Liver (tissue), 9 donors: ENCODE measurements around the gene CDKN2B-AS1. TPM values are rescaled to one million over a fixed set of nuclear protein-coding genes. Genes with fewer than 3 reads are reported as not detected.

ENCODE experiments used
- DNase-seq: peaks from one replicate; pipeline ENCODE4 v3.0.0-alpha.2; 2017; ENCODE audit warnings: low spot score
- H3K27ac ChIP-seq, 2 donors: one replicate each; pipeline ENCODE4 v1.7.0; 2013; ENCODE audit warnings: inconsistent platforms in 2 of 2, low read length in 2 of 2, control low read depth in 1 of 2, low read depth in 1 of 2, mild to moderate bottlenecking in 1 of 2
- H3K27me3 ChIP-seq, 4 donors: one replicate each; pipeline versions ENCODE4 v1.6.1 to v1.7.0; 2013; ENCODE audit warnings: low read length in 3 of 4, inconsistent platforms in 1 of 4, mild to moderate bottlenecking in 1 of 4, moderate library complexity in 1 of 4; ENCODE audit not compliant: control insufficient read depth in 4 of 4, insufficient read depth in 4 of 4
- H3K36me3 ChIP-seq, 4 donors: one replicate each; pipeline versions ENCODE4 v1.6.1 to v1.7.0; 2013; ENCODE audit warnings: low read length in 3 of 4, mild to moderate bottlenecking in 3 of 4, low read depth in 1 of 4, moderate library complexity in 1 of 4; ENCODE audit not compliant: control insufficient read depth in 4 of 4, insufficient read depth in 3 of 4
- H3K4me1 ChIP-seq, 4 donors: one replicate each; pipeline versions ENCODE4 v1.6.1 to v1.7.0; 2013; ENCODE audit warnings: low read length in 3 of 4, mild to moderate bottlenecking in 3 of 4, moderate library complexity in 1 of 4; ENCODE audit not compliant: control insufficient read depth in 4 of 4, insufficient read depth in 4 of 4
- H3K4me3 ChIP-seq, 3 donors: one replicate each; pipeline versions ENCODE4 v1.6.1 to v1.7.0; 2013; ENCODE audit warnings: low read length in 3 of 3, control low read depth in 1 of 3, low read depth in 1 of 3, mild to moderate bottlenecking in 1 of 3
- H3K9ac ChIP-seq, 2 donors: one replicate each; pipeline ENCODE4 v1.7.0; 2013; ENCODE audit warnings: low read length in 2 of 2, mild to moderate bottlenecking in 2 of 2, moderate library complexity in 2 of 2, control low read depth in 1 of 2, low read depth in 1 of 2
- H3K9me3 ChIP-seq, 4 donors: one replicate each; pipeline versions ENCODE4 v1.6.1 to v1.7.0; 2013; ENCODE audit warnings: low read length in 3 of 4; ENCODE audit not compliant: control insufficient read depth in 4 of 4
- CTCF ChIP-seq: fragments of 150-350 bp; IDR thresholded peaks from 2 replicates; pipeline ENCODE4 v1.5.1; 2017; ENCODE audit warnings: improper control_type of control experiment, low read depth, low read length; ENCODE audit not compliant: missing input control
- EGR1 ChIP-seq, 2 donors: IDR thresholded peaks; 2 replicates each; pipeline ENCODE4 v1.6.1; 2016 to 2018; ENCODE audit warnings: antibody characterized with exemption in 2 of 2, low read depth in 2 of 2
- FOXA1 ChIP-seq: IDR thresholded peaks from 2 replicates; pipeline ENCODE4 v1.6.1; 2016; ENCODE audit warnings: antibody characterized with exemption
- FOXA2 ChIP-seq: IDR thresholded peaks from 2 replicates; pipeline ENCODE4 v1.6.1; 2016; ENCODE audit warnings: antibody characterized with exemption
- HNF4A ChIP-seq, 2 donors: conservative IDR thresholded peaks; 2 replicates each; pipeline ENCODE4 v1.6.1; 2016; ENCODE audit warnings: antibody characterized with exemption in 2 of 2, mild to moderate bottlenecking in 2 of 2
- MAX ChIP-seq: IDR thresholded peaks from 2 replicates; pipeline ENCODE4 v1.6.1; 2016; ENCODE audit warnings: antibody characterized with exemption
- NR2F2 ChIP-seq: IDR thresholded peaks from 2 replicates; pipeline ENCODE4 v1.6.1; 2016; ENCODE audit warnings: antibody characterized with exemption
- REST ChIP-seq: IDR thresholded peaks from 2 replicates; pipeline ENCODE4 v1.6.1; 2016; ENCODE audit warnings: antibody characterized with exemption, mild to moderate bottlenecking
- RXRA ChIP-seq, 2 donors: IDR thresholded peaks; 2 replicates each; pipeline ENCODE4 v1.6.1; 2017 to 2018; ENCODE audit warnings: antibody characterized with exemption in 2 of 2, mild to moderate bottlenecking in 1 of 2
- SP1 ChIP-seq: IDR thresholded peaks from 2 replicates; pipeline ENCODE4 v1.6.1; 2018; ENCODE audit warnings: antibody characterized with exemption, mild to moderate bottlenecking
- TAF1 ChIP-seq: conservative IDR thresholded peaks from 2 replicates; pipeline ENCODE4 v1.6.1; 2016; ENCODE audit warnings: antibody characterized with exemption, mild to moderate bottlenecking
- YY1 ChIP-seq: IDR thresholded peaks from 2 replicates; pipeline ENCODE4 v1.6.1; 2016; ENCODE audit warnings: antibody characterized with exemption, mild to moderate bottlenecking
- ZBTB33 ChIP-seq: IDR thresholded peaks from 2 replicates; pipeline ENCODE4 v1.6.1; 2016; ENCODE audit warnings: antibody characterized with exemption
- WGBS: extraction: QIAGEN DNeasy Blood & Tissue Kit; methylation state at CpG from one replicate; pipeline ENCODE4 v1.1.7; 2013; 5-methylcytosine and 5-hydroxymethylcytosine counted together
- polyA plus RNA-seq, 2 donors: library from polyadenylated mRNA; stranded (reverse) in 1 of 2; unstranded in 1 of 2; fragments of 200-250 nt in 1 of 2; fragments of >200 nt in 1 of 2; fragmentation: Nextera tagmentation in 1 of 2; extraction: Ambion mirVana in 1 of 2; gene quantifications; one replicate each; pipeline versions ENCODE4 v1.2.1 to v1.2.3, GENCODE V29; 2013 to 2015
- total RNA-seq, 2 donors: library from RNA; depleted of rRNA; stranded (reverse); fragments of >200 nt; gene quantifications; one replicate each; pipeline ENCODE4 v1.2.3, GENCODE V29; 2014
- donor health status: healthy.
- donor health status: healthy.
- donor health status: healthy.
- donor health status: healthy.
- donor health status: healthy.

Gene CDKN2B-AS1
- total and polyA plus RNA-seq, 4 donors, result 0.08 to 0.42 TPM; not detected in 2

GRCh38 chr9:22054076-22054475 is 59.5 kb downstream of the CDKN2B-AS1 start:
- Histone ChIP-seq H3K36me3 (no peaks in the 10 kb centered on the region), H3K4me1 (no peaks in the 10 kb centered on the region), H3K9ac (no peak overlapping the region), H3K27ac (no peak overlapping the region), H3K4me3 (no peak overlapping the region), H3K27me3 (no peaks in the 10 kb centered on the region), H3K9me3 (no peaks in the 10 kb centered on the region)
- TF ChIP-seq ZBTB33, result no peak
- TF ChIP-seq NR2F2, result no peak
- TF ChIP-seq HNF4A (conservative IDR thresholded peaks at IDR 0.05), result no peak
- no peak for TF ChIP-seq TAF1
- TF ChIP-seq MAX, result no peak
- no peak for TF ChIP-seq SP1
- TF ChIP-seq FOXA2, result no peak
- TF ChIP-seq EGR1 (IDR thresholded peaks at IDR 0.05; ENCODE audit: low read depth in 2 of 2), result no peak
- no peak for TF ChIP-seq RXRA (IDR thresholded peaks at IDR 0.05)
- WGBS, result 96% methylated on average over 3 of the region's 3 CpGs
- no peak for DNase-seq

GRCh38 chr9:22054529-22054928 is 59.9 kb downstream of the CDKN2B-AS1 start:
- DNase-seq, result no peak
- H3K27me3 ChIP-seq, result no peaks in the 10 kb centered on the region
- H3K4me1 ChIP-seq, result no peaks in the 10 kb centered on the region
- H3K9ac ChIP-seq, result no peak overlapping the region
- H3K9me3 ChIP-seq, result no peaks in the 10 kb centered on the region
- H3K27ac ChIP-seq, result no peak overlapping the region
- TF ChIP-seq RXRA (IDR thresholded peaks at IDR 0.05) (no peak), EGR1 (IDR thresholded peaks at IDR 0.05; ENCODE audit: low read depth in 2 of 2) (no peak), SP1 (no peak), NR2F2 (no peak), REST (no peak), CTCF (no peak), HNF4A (conservative IDR thresholded peaks at IDR 0.05) (no peak), FOXA1 (no peak), YY1 (no peak)
- WGBS, result 97% methylated on average over 2 of the region's 2 CpGs
- H3K36me3 ChIP-seq, result no peaks in the 10 kb centered on the region
- H3K4me3 ChIP-seq, result no peak overlapping the region
